ENCODE measurements around the gene MUC22. TPM values are rescaled to one million over a fixed set of nuclear protein-coding genes. Genes with fewer than 3 reads are reported as not detected.
"Not testable (repeated sequence)": the region's sequence is repeated elsewhere in the genome, so short reads cannot be mapped to it uniquely, and the experiment has no call there.

Gene MUC22
- total and polyA plus RNA-seq, 9 donors = not detected

- H3K27me3 ChIP-seq = no peaks in the 10 kb centered on the region
- no peaks in the 10 kb centered on the region for H3K9me3 ChIP-seq
- H3K4me1 ChIP-seq (ENCODE audit: insufficient read depth) = no peaks in the 10 kb centered on the region
- 27 to 30% (median 27%) methylated on average over 4 of the region's 4 CpGs for whole genome bisulfite sequencing, 3 donors
- H3K36me3 ChIP-seq = no peaks in the 10 kb centered on the region
- DNase-seq = peak in 4 of 5 donors; percentile 46 to 65 (median 52)
- TF ChIP-seq POLR2A (IDR thresholded peaks at IDR 0.05) = no peak
- TF ChIP-seq, protein P1, sequence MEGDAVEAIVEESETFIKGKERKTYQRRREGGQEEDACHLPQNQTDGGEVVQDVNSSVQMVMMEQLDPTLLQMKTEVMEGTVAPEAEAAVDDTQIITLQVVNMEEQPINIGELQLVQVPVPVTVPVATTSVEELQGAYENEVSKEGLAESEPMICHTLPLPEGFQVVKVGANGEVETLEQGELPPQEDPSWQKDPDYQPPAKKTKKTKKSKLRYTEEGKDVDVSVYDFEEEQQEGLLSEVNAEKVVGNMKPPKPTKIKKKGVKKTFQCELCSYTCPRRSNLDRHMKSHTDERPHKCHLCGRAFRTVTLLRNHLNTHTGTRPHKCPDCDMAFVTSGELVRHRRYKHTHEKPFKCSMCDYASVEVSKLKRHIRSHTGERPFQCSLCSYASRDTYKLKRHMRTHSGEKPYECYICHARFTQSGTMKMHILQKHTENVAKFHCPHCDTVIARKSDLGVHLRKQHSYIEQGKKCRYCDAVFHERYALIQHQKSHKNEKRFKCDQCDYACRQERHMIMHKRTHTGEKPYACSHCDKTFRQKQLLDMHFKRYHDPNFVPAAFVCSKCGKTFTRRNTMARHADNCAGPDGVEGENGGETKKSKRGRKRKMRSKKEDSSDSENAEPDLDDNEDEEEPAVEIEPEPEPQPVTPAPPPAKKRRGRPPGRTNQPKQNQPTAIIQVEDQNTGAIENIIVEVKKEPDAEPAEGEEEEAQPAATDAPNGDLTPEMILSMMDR (IDR thresholded peaks at IDR 0.05) = no peak
- no peak for TF ChIP-seq EP300 (IDR thresholded peaks at IDR 0.05)
- no peak overlapping the region for H3K27ac ChIP-seq
- no peak overlapping the region for H3K4me3 ChIP-seq
- intact Hi-C loops (cut with DNase I) = no loop called here
Observed at GRCh38 chr6:31042806-31043205, 32.5 kb downstream of the MUC22 start.

GRCh38 chr6:31048099-31048498 lies 37.8 kb downstream of the MUC22 start:
- Histone ChIP-seq H3K36me3 (no peaks in the 10 kb centered on the region), H3K27ac (no peak overlapping the region), H3K9me3 (no peaks in the 10 kb centered on the region), H3K4me1 (ENCODE audit: insufficient read depth) (no peaks in the 10 kb centered on the region), H3K27me3 (no peaks in the 10 kb centered on the region), H3K4me3 (no peak overlapping the region)
- WGBS, 3 donors = 86 to 90% (median 87%) methylated on average over 4 of the region's 4 CpGs
- TF ChIP-seq, protein P1 (IDR thresholded peaks at IDR 0.05) = no peak
- TF ChIP-seq POLR2A (IDR thresholded peaks at IDR 0.05) (no peak), EP300 (IDR thresholded peaks at IDR 0.05) (no peak)
- DNase-seq = no peak
- intact Hi-C loops (cut with DNase I) = no loop called here

GRCh38 chr6:31049518-31049917 lies 39.2 kb downstream of the MUC22 start:
- no peaks in the 10 kb centered on the region for H3K27me3 ChIP-seq
- no peak overlapping the region for H3K4me3 ChIP-seq
- TF ChIP-seq POLR2A (IDR thresholded peaks at IDR 0.05) (no peak), EP300 (IDR thresholded peaks at IDR 0.05) (no peak)
- TF ChIP-seq, protein P1 (IDR thresholded peaks at IDR 0.05) = no peak
- no peak overlapping the region for H3K27ac ChIP-seq
- H3K4me1 ChIP-seq (ENCODE audit: insufficient read depth) = no peaks in the 10 kb centered on the region
- 86 to 89% (median 87%) methylated on average over 6 of the region's 6 CpGs for WGBS, 3 donors
- no peak for DNase-seq
- H3K9me3 ChIP-seq = no peaks in the 10 kb centered on the region
- intact Hi-C loops (cut with DNase I) = no loop called here
- no peaks in the 10 kb centered on the region for H3K36me3 ChIP-seq

DNA sequence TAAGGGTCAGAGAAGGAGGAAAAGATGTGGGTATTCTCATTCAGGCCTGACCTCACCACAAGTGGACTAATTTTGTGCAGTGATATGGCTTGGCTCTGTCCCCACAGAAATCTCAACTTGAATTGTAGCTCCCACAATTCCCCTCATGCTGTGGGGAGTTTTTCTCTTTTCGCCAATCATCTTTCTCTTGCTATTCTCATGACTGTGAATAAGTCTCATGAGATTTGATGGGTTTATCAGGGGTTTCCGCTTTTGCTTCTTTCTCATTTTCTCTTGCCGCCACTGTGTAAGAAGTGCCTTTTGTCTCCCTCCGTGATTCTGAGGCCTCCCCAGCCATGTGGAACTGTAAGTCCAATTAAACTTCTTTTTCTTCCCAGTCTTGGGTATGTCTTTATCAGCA lies 42.9 kb downstream of the MUC22 start:
- not testable (repeated sequence) for H3K27ac ChIP-seq; H3K4me3 ChIP-seq; DNase-seq; H3K9me3 ChIP-seq; H3K36me3 ChIP-seq; H3K4me1 ChIP-seq (ENCODE audit: insufficient read depth); H3K27me3 ChIP-seq
- intact Hi-C loops (cut with DNase I) = loop anchor here in 1 of 4 donors (10.0 kb wide), 1 partner anchor 118 kb away; the partner anchor contains the start of gene SFTA2
- 90 to 91% (median 91%) methylated on average over 4 of the region's 4 CpGs for WGBS, 3 donors

- WGBS, 3 donors = 48 to 61% (median 54%) methylated on average over 8 of the region's 8 CpGs
- Histone ChIP-seq H3K36me3 (no peaks in the 10 kb centered on the region), H3K27me3 (no peaks in the 10 kb centered on the region), H3K4me1 (ENCODE audit: insufficient read depth) (no peaks in the 10 kb centered on the region), H3K9me3 (no peaks in the 10 kb centered on the region), H3K4me3 (no peak overlapping the region), H3K27ac (no peak overlapping the region)
- no peak for DNase-seq
- intact Hi-C loops (cut with DNase I) = loop anchor here in 1 of 4 donors (10.0 kb wide), 1 partner anchor 119 kb away; the partner anchor contains the start of gene SFTA2
- TF ChIP-seq EP300 (IDR thresholded peaks at IDR 0.05) (no peak), POLR2A (IDR thresholded peaks at IDR 0.05) (no peak)
- TF ChIP-seq, protein P1 (IDR thresholded peaks at IDR 0.05) = no peak
Observed at GRCh38 chr6:31053873-31054272, 43.6 kb downstream of the MUC22 start.
